ENCODE data around the gene INPP5A.

The INPP5A gene

DNA sequence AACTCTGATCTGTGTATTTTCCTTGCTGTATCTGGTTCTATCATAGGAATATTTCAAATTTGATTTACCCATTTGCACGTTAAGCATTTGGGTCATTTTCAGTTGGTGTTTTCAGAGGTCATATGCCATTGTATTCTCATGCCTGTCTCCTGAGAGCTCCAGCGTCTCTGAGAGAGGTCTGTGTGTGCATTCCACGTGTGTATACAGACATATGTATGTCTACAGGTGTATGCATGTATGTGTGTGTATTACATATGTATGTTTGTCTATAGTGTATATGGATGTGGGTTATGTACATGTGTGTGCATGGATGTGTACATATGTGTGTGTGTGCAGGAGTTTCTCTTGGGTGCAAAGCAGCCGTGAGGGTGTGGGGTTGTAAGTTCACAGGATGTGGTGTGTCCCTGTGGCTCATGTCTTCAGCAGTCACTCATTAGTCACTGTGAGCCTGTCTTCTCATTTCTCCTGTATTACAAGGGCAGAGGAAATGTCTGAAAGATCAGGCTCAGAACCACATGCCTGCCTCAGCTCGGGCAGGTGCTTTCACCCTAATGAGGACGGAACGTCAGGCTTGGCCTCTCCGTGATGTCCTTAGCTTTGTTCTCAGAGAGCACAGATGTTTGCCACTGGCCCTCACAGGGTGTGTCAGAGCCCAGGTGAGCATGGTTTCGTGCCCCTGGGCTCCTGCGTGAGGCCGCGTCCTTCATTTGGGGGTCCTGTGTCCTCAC lies 146.7 kb downstream of the INPP5A start:
- no peak for DNase-seq

DNA sequence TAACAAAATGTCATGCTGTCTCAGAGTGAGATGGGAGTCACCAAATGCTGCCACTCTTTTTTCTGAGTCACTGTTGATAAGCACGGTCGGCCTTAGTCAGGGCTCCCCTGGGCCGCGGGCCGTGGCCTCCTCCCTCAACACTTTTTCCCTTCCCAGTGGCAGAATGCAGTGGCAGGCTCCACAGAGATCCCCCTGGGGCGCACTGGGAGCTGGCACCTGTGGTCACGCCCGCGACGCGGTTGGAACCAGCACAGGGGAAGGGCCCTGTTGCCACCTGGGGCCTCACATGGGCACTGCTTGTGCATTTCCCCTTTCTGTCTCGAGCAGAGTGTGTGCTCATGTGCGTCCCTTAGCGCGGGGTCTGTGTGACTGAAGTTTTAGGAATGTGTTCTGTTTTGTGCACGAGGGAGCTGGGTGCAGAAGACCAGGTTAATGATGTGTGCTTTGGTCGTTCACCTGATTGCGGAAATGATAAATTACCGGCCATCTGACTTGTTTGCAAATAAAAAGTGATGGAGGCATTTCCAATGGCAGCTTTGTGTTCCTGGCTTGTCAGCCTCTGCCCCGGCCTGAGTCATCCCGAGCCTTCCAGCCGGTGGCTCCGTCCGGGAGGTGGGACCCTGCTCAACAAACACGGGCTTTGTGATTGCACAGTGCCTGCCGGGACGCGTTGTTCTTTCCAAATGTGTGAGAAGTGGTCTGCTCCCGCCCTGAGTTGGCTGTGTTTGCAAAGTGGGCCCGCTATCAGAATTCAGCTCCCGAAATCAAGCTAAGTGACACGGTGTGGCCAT lies 147.7 kb downstream of the INPP5A start:
- no peak for DNase-seq

DNA sequence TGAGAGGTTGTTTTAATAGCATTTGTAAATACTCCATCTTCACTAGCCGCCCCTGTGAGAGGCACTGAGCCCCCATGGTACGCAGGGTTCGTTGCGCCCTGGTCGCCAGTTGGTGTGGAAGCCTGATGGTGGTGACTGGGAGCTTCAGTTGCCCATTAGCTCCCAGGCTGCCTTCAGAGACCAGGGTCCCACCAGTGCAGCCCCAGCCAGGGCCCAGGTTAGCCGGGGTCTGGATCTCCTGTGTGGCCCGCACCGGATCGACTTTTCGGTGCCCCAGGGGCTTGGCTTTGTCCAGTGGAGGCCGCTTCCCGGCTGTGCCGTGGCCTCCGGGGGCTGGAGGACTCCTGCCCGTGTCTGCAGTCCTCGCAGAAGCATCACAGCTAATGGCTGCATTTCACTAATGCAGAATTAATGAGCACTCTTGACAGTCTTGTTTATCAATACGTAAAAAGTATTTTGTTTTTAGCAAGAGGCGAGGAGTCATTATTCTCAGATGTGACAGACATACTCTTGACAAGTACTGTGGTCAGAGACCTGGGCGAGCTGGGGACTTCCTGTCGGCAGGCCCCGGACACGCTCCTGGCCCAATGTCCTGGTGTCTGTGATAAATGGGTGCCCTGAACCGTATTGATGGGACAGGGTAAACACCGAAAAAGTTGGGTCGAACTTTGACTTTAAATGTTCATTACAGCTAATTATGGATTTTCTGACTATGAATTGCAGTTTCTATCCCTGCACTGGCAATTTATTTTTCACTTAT lies 148.5 kb downstream of the INPP5A start:
- DNase-seq: no peak

DNA sequence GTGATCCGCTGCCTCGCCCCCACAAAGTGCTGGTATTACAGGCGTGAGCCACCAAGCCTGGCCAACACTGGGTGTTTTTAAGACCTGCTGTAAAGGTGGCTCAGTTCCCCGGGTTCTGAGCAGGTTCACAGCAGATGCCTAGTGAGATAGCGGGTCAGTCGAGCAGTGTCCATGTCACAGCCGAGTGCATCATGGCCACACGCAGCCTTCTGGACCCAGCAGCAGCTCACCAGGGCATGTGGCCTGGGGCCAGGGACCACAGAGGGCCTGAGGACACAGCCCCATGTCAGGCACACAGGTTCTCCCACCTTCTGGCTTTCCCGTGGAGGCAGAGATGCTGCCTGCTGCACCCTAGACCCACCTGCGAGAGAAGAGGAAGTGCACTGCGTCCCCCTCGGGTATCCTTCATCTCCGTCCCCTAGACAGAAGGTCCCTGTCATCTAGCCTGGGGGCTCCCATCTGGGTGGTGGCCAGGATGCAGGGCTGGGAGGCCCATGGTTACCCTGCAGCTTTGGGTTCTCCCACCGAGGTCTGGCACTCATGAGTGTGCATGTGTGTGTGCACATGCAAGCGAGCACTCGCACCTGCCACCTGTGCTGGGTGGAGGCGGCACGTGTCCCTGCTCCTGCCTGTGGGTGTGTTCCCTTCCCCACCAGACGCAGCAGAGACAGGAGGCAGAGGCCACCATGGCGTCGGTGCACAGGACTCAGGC lies 149.8 kb downstream of the INPP5A start:
- no peak for DNase-seq

DNA sequence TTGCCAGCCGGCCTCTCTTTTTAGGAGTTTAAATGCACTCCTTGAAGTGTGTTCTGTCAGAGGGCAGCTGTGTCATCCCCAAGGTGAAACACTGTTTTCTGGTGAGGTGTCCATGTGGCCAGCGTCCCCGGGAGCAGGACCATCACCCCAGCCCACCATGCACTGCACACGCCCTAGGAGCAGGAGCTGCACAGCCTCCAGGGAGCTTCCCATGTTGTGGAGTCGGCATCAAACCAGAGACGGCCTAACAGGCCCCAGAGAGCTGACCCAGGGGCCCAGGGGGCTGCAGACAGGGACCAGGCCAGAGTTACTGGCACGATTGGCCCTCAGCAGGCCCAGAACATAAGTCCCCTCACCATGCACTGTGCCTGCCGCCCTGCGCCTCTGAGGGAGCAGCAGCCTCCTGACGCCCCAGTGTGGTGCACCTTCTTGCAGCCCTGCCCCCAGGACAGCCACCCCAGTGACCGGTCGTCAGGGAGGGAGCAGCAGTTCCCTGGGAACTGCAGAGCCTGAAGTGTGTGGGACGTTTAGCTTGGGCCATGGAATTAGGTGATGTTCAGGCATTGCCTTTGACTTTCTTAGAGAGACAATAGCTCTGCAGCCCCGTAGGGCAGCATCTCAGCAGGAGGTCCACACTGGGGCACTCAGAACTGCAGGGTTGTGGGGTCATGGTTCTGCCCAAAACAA lies 150.4 kb downstream of the INPP5A start:
- DNase-seq: no peak

DNA sequence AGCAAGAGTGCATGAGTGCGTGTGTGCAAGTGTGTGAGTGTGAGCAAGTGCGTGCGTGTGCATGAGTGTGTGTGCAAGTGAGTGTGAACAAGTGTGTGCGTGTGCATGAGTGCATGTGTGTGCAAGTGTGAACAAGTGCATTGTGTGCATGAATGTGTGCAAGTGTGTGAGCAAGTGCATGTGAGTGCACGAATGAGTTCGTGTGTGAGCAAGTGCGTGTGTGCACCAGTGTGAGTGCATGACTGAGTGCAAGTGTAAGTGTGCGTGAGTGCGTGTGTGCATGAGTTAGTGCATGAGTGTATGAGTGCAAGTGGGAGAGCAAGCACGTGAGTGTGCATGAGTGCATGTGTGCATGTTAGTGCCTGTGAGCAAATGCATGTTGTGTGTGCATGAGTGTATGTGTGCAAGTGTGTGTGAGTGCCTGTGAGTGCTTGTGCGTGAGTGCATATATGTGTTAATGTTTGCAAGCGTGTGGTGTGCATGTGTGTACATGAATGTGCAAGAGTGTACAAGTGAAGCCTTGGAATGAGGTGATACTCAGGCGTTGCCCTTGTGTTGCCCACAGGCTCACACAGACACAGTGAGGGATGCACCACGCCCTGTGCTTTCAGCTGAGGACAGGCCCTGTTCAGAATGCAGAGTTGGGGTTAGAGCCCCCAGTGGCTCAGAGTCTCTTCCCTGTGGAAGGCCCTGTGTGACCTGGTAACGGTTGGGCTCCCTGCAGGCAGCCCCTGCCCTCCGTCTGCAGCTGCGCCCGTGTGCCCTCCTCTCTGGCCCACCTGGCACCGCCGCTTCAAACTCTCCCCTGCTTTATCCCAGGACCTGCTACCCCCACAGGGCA lies 151.2 kb downstream of the INPP5A start:
- DNase-seq: no peak

DNA sequence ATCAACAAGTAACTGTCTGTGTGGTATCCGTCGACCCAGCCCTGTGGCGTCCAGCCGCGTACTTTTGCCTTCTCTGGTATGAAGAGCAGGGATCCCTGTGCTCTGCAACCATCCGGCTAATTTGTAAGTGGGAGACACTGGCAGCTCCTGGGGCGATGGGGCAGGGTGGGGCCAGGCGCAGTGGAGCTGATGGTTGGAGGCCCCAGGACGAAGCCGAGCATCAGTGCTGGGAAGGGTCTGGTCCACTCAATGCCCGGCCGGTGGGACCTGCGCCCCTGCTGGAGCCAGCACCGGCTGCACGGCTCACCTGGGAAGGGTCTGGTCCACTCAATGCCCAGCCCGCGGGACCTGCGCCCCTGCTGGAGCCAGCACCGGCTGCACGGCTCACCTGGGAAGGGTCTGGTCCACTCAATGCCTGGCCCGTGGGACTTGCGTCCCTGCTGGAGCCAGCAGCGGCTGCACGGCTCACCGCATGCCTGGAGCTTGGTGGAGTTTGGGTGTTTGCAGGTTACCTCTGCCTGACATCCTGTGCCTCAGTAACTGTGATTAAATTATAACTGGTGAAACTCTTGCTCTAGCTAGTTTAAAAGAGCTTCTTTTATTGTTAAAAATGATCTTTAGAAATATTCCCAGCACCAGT lies 152.3 kb downstream of the INPP5A start:
- no peak for DNase-seq

DNA sequence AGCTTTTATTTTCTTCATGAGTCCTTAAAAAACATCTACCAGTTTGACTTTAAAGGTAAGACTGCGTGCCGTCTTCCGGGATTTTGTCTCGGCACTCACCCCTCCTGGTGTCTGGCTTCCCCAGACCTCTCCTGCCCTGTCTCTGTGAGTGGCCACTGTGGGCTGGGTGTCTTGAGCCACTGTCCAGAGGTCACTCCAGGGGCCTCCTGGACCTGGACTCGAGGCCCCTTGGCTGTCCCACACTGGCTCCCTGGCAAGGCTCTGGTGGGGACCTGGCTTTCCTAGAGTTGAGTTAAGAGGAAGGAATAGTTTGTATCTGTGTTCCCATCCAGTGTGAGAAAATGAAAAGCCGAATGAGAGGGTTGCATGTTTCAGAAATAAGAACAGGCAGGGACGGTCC lies 152.8 kb downstream of the INPP5A start:
- no peak for DNase-seq

DNA sequence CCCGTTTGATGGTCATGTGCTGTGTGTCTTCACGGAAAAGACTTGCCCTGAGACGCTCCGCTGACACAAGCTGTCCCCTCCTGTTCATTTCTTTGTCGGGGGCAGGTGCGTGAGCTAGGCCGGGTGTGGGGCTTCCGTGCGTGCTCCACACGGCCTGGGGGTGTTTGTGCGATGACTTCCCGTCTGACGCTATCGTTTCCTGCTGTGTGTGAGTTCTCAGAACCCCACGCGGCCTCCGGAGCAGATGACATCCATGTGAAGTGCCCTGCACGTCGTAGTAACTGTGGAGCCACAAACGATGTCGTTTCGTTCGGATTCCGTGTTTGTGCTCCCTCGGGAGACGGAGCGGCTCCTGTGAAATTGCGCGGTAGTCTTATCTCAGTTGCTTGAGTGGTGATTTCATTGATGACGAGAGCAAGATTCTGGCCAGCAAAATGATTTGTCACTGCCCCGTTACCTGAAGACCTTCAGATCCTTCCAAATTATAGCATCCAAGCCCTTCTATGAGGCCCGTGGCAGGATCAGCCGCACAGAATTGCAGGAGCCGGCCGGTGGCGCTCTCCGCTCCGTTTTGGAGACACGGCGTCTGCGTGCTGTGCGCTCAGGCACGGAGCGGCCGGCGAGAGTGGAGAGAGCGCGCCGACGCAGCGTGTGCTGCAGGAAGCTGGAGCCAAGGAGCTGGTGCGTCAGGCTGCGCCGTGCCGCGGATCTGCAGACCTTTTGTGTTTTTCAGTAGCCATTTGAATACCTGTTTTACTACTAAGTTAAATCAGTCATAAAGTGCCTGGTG lies 153.4 kb downstream of the INPP5A start:
- DNase-seq: no peak

DNA sequence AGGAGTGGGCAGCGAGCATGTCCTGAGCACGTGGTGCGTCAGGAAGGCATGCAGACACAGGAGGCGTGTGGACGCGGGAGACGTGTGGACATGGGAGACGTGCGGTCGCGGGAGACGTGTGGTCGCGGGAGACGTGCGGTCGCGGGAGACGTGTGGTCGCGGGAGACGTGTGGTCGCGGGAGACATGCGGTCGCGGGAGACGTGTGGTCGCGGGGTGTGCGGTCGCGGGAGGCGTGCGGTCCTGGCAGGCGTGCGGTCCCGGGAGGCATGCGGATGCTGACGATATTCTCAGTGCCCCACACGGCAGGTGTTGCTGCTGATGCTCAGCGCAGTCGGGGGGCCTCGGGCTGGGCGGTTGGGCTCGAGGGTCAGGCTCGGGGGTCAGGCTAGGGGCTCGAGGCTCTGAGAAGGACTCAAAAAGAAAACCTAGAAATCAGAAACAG lies 154.1 kb downstream of the INPP5A start:
- DNase-seq: no peak

DNA sequence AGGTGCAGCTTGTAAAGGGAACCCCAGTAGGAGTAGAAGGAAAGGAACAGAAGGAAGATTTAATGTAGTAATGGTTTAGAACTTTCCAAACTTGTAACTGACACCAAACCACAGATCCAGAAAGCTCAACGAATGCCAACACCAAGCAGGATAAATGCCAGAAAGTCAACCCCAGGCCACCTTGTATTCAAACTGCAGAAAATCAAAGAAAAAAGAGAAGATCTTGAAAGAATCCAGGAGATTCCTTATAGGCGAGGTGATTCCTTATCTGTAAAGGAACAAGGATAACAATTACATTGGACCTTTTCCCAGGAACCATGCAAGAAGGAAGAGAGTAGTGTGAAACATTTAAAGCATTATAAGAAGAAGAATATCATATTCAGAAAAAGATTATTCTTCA lies 154.7 kb downstream of the INPP5A start:
- DNase-seq: no peak

DNA sequence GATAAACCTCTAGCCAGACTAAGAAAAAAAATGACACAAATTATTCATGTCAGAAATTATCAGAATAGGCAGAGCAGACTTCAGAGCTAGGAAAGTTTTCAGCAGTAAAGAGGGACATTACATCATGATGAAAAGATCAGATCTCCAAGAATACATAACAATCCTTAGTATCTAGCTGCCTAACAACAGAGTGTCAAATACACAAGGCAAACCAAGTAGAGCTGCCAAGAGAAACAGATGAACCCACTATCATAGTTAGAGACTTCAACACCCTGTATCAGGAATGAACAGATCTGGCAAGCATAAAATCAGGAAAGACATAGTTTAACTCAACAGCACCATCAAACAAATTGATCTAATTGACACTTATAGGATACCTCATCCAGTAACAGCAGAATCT lies 156.1 kb downstream of the INPP5A start:
- DNase-seq: no peak

DNA sequence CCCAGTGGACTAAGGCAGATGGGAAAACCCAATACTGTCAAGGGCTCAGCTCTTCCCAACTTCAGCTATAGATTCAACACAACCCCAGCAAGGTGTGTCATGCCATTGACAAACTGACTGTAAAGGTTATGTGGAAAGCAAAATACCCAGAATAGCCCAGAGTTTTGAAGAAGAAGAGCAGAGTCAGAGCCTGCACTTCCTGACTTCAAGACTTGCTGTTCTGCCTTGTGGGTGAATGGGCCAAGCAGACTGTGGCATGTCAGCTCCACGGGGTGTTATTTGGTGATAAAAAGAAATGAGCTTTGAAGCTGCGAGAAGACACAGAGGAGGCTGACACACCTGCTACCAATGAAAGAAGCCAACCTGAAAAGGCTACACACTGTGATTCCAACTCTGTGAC lies 158.6 kb downstream of the INPP5A start:
- no peak for DNase-seq

DNA sequence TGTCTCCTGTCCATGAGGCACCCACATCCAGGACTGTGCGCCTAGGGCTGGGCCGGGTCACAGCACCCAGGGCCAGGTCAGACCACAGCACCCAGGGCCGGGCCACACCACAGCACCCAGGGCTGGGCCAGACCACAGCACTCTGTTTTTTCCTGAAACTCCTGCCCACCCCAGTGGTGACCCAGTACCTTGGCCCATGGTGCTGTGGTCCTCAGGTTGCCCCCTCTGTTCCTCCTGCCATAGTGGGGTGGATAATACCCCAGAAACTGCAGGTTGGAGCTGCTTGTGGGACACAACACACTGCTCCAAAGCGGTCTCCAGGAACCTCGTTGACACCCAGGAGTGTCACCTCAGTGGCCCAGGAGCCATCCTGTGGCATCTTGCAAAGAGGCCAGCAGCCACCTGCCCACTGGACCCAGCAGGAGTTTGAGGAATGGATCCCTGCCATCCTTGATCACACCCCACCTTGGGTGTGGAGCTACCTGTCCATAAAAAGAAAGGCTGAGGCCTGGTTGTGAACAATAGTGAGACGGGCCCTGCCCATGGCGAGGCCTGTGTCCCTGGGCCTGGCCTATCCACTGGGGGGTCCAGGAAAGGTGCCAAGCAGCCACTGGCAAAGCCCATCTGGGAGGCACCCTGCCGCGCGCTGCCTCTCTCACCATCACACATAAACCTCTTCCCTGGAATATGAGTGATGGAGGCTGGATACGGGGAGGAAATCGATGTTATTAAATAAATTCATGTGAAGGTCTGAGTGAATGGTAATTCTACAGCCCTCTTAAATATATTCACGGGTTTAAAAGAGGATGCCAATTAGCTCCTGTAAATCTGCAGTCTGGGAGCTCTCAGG lies 159.4 kb downstream of the INPP5A start:
- DNase-seq: no peak

DNA sequence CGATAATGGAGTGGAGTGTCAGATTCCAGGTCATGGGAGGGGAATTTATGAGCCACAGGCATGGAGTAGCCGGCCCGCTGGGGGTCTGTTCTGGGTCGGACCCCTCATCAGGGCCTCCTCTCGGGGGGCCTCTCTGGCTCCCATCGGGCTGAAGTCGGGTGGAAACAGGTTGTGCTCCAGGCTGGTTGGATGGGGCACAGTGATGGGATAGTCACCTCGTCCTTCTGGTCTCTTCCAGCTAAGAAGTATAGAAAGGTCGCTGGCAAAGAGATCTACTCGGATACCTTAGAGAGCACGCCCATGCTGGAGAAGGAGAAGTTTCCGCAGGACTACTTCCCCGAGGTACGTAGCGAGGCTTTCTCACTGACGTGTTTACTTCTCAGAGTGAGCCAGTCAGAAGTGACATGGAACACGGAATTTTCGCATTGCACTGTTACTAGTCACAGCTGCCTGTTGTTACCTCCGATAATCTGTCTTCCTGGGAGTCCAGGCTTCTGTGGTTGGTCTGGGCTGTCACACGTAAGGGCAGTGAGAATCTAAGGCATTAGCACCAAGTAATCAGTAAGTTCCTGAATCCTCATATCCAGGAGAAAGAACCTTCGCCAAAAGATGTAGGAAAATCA lies 160.1 kb downstream of the INPP5A start:
- no peak for DNase-seq

DNA sequence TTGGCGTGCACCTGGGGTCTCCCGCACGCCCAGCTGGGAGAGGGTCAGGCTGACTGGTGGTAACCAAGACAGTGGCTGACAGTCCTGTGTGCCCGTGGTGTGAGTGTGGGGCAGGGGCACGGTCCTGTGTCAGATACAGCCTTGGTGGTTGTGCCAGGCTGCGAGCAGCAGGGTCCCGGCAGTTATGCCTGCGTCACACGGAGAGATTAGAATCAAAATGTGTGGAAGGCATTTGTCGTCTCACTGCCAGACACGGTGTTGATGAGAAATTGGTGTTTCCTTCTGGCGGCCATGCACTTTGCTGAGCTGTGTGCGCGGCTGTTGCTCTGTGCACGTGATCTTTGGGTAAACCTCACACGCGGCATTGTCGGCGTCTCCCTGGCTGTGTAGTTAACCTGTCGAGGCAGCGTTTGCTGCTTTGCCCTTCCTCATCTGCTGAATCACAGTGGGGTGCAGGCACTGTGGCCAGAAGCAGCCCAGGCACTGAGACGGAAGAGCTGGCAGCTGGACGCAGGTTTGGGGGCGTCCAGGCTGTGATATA lies 160.7 kb downstream of the INPP5A start:
- DNase-seq: no peak

DNA sequence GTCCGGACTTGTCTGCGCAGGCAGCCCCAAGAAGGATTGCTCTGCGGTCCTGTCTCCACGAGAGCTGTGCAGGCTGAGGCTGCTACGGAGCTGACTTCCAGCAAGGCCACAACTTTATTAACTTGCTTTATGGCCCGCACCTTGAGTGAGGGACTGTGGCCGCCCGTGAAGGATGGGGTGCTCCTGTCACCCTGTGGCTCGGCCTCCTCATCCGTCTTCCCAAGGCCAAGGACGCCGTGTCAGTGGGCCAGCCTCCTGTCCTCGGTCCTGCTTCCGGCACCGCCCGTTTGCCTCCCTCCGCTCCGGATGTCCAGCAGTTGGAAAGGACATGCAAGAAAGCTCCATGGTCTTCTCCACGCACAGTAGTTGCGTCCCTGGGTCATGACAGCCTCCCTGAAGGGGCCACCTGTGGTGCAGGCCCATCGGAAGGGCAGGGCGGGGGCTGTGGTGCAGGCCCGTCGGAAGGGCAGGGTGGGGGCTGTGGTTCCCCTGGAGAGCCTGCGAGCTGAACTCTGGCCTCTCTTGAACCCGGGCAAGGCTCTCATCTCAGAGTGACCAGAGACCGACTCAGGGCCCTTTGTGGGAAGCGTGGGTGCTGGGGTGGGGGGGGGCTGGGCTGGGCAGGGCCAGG lies 161.3 kb downstream of the INPP5A start:
- no peak for DNase-seq
